ENCODE results near the gene FAM199X.

- TF ChIP-seq CTCF (IDR thresholded peaks at IDR 0.05) = no peak
- TF ChIP-seq POLR2A (IDR thresholded peaks at IDR 0.05) = no peak
Measured at GRCh38 chrX:104173841-104174240, 7.6 kb downstream of the FAM199X start.
